HG02798 (cell line): ENCODE measurements around the gene PERM1.
"Not testable (repeated sequence)": the region's sequence is repeated elsewhere in the genome, so short reads cannot be mapped to it uniquely, and the experiment has no call there.

Experiments
- ATAC-seq: cut with Tn5 transposase; IDR thresholded peaks from one replicate; pipeline ENCODE4 v1.9.1; 2021; ENCODE audit warnings: mild to moderate bottlenecking; ENCODE audit not compliant: unreplicated experiment, poor library complexity

Gene PERM1

DNA sequence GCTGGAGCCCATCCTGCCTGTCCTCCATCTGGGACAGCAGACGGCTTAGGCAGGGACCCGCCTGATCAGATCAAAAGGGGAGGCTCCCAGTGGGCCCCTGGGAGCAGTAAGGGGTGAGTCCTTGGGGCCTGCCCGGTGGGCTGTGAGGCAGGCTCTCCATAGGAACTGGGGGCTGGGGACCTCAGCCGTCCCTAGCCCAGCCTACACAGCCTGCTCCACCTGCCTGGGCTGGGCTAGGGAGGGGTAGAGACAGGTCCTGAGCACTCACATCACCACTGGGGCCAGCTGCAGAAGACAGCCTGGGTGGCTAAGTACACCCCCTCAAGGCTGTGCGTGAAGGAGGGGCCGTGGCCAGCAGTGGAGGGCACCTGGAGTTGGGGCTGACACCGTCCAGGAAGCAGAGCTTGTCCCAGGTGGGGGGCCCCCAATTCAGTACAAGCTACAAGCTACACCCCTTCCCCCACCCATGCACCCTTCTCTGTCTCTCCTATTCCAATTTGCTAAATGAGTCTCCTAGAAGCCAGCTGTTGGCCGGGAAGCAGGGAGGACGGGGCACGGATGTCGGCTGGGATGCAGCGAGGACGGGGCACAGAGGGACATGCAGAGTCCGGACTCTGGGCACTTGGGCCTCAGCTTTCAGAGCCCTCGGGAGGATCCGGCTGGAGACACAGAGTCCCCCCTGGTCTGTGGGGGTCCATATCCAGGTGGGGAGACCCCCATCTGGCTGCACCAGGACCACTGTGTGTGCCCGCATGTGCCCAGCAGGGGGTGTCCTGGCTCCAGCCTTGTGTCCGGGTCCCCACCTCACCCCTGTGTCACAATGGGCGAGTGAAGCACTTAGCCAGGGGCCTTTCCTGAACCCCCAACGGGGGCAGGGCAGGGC is 33.1 kb upstream of the PERM1 start:
- no peak for ATAC-seq

DNA sequence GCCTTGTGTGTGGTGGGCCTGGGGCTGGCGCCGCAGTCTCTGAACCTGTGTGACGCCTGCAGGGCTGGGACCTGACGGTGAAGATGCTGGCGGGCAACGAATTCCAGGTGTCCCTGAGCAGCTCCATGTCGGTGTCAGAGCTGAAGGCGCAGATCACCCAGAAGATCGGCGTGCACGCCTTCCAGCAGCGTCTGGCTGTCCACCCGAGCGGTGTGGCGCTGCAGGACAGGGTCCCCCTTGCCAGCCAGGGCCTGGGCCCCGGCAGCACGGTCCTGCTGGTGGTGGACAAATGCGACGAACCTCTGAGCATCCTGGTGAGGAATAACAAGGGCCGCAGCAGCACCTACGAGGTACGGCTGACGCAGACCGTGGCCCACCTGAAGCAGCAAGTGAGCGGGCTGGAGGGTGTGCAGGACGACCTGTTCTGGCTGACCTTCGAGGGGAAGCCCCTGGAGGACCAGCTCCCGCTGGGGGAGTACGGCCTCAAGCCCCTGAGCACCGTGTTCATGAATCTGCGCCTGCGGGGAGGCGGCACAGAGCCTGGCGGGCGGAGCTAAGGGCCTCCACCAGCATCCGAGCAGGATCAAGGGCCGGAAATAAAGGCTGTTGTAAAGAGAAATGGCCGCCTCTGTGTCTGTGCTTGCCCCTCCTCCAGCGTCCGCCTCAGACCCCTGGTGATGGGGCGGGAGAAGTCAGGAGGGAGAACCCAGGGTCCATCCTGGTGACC is 32.2 kb upstream of the PERM1 start:
- ATAC-seq, result no peak

DNA sequence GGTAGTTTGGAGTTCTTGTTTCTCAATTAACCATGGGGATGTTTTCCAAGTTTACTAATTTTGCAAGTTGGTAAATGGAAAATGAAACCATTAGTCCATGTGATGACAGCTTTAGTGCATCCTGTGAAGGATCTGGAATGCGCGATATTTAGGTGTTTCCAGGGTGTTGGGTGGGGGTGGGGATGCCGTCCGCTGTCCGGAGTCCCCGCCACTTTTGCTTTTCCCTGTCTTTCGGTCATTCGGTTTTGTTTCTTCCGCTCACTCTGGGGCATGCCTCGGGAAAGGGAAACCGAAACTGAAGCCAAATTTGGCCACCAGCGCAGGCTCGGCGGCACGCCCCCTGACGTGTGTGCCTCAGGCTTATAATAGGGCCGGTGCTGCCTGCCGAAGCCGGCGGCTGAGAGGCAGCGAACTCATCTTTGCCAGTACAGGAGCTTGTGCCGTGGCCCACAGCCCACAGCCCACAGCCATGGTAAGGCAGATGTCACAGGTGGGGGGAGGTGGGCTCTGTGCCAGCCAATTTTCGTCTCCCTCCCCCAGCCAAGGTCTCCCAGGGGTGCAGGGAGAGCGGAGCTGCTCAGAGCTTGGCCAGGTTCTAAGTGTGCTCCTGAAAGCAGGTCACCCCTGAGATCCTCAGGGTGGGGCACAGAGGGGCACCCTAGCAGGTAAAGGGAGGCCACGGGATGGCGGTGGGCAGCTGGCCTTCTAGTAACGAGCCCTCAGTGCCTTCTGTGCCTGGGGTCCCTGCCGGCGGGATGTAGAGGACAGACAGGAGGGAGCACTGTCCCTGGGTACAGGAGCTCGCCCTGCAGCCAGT is 31.4 kb upstream of the PERM1 start, which contains the start of gene ISG15:
TSS of gene ISG15 (plus strand) at position 393 of the 817 bp plus-strand sequence. CDS start at position 470, 77 bp downstream.
- ATAC-seq, result peak; percentile 79

DNA sequence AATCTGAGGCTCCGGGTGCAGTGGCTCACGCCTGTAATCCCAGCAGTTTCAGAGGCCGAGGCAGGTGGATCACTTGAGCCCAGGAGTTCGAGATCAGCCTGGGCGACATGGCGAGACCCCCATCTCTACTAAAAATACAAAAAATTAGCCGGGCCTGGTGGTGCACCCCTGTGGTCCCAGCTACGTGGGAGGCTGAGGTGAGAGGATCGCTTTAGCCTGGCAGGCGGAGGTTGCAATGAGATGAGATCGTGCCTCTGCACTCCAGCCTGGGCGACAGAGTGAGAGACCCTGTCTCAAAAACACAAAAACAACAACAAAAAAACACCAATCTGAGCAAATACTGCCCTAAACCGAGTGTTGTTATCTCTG is 30.8 kb upstream of the PERM1 start:
- not testable (repeated sequence) for ATAC-seq

DNA sequence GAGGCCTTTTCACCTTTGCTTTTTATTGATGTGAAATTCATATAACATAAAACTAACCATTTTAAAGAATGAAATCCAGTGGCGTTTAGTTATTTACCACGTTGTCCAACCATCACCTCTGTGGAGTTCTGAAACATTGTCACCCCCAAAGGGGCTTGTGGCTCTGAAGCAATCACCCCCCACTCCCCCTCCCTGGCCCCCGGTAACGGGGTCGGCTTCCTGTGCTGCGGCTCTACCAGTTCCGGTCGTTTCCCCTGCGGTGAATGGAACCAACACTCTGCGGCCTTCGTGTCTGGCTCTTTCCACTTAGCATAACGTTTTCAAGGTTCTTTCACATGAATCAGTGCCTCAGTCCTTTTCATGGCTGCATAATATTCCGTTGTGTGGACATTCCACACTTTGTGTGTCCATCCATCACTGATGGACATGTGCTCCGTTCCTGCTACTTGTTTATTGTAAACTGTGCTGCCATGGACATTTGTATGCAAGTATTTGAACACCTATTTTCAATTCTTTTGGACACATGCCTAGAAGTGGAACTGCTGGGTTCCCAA is 29.6 kb upstream of the PERM1 start:
- ATAC-seq, result no peak

DNA sequence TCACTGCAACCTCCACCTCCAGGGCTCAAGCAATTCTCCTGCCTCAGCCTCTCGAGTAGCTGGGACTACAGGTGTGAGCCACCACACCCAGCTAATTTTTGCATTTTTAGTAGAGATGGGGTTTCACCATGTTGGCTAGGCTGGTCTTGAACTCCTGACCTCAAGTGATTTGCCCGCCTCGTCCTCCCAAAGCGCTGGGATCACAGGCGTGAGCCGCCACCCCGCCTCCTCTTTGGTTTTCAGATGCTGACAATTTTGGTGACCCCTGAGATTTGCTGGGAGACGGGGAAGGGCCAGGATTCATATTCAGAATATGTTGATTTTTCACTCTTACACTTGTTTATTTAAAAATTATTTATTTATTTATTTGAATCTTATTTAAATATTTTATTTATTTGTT is 28.2 kb upstream of the PERM1 start:
- not testable (repeated sequence) for ATAC-seq

DNA sequence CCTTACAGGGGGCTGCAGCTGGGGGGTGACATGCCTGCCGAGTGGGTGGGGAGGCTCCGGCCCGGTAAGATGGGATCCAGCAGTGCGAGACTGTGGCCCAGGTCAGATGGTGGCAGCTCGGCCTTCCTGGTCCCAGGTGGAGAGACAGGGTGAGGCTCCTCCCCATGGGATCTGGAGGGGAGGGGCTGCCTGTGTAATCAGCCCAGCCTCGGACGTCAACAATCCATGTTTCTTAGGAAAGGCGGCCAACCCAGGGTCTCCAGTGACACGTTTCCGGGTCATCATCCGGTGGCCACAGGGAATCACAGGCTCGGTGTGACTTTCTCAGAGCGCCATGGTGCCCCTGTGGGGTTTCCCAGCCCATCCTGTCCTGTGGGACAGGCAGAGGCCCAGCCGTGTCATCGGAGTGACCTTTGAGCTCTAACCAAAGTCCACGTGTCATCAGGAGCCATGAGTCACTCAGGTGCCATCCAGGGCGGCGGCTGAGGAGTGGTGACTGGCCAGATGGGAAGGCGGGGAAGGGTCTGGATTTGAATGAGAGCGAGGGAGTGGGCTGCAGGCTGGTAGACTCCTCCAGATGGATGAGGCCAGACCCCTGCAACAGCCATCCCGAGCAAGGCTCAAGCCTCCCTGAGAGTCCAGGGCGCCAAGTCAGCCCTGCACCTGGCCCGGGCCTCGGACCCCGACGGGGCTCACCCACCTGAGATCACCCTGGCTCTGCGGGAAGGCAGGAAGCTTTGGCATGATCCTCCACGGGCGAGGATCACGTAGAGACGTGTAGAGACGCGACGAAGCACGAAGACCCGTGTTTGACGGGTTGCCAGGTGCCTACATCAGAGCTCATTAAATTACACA is 24.6 kb upstream of the PERM1 start:
- ATAC-seq, result no peak

DNA sequence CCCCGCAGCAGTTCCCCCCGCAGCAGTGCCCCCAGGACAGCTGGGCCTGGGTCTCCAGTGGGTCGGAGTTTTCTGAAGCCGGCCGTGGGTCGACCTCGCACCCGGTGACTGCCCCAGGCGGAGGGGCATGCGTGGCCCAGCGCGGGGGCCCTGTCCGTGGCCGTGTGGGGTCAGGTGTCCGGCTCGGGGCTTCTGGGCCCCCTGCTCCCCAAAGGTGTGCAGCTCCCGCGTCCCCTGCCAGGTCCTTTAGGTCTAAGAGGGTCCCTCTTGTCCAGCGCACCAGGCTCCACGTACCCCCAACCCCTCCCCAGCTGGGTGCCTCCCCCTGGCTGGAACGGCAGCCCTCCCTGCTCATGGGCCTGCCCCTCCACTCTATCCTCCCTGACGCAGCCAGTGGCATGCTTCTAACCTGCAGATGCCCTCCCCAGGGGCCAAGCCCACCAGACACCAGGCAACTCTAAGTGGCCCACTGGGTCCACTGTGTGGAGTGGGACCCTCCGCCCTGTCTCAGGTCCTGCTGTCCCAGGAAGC is 23.9 kb upstream of the PERM1 start:
- no peak for ATAC-seq

DNA sequence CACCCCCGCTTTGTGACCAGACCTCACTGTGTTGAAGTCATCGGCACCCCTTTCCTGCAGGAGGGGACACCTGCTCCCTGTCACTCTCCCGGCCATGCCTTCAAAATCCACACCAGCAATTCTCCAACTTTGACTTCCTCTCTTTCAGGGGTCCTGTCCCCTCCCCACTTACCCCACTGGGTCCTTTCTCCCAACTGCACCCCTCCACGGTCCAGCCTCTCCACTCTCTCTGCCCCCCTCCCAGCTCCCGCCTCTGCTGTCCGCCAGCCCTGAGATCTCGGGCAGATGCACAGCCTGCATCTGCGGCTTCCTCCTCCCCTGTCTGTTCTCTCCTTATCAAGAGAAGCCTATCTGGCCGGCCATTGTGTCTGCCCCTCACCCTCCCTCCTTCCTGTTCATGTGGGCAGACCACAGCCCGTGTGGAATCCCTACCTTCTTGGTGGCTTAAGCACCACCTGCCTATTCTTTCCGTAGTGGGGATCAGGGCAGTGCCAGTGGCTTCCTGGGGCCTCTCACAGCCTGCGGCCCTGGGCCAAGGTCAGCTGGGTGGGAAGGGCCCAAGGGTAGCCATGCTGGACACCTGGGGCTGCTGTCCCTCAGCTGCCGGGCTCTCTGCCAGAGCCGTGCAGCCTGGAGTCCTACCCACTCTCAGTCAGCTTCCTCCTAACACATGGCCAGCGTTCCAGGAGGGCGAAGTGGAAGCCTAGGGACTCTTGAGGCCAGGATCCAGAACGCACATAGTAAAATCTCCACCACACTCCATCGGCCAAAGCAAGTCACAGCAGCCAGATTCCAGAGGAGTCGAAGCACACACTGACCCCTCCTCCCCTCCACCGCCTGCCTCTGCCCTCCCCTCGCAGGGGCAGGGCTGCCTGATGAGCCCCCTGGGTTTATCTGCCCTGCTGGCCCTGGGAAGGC is 23.1 kb upstream of the PERM1 start:
- no peak for ATAC-seq

DNA sequence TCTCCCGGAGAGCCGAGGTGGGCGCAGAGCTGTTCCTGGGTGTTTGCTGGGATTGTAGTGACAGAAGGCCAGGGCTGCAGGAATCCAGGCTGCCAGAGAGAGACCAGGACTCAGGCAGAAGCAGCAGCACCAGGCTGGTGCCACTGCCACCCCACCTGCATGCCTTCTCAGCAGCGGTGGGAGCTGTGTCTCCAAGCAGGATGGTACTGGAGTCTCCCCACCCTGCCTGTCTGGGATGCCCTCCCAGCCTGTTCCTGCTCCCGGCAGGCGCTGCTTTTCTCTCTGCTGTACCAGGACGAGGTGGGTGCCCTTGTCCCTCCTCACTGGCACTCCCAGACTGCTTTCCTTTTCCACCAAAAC is 22.5 kb upstream of the PERM1 start:
- no peak for ATAC-seq

DNA sequence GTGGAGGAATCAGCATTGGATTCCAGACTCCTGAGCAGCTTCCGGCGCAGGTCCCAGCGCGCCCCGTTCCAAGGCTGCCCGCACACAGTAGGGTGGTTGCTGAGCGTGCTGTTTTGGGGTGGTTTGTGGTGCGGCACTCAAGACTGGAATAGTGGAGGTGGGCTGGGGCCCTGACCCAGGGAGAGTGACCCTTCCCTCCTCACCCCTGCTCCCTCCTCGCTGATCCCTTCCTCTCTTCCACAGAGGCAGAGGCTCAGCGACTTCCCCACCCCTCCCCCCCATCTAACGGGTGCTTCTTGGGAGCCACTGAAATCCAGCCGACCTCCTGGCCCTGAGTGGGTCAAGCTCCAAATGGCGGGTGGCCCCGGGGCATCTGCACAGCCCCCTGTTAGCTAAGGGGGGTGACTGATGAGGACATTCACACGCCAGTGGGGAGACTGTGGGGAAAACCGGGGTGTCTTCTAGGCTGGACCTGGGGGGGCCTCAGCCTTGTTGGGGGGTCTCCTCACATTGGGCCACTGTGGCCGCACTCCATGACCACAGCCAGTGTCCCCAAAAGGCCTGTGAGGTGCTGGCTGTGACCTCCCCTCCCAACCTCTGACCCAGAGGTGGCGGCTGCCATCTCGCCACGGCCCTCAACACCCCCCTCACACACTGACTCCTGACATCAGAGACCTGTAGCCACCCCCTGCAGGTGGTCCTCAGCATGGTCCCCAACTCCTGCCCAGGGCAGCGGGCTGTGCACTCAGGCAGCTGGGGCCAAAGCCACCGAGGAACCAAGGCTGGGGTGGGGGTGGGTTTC is 21.9 kb upstream of the PERM1 start:
- no peak for ATAC-seq

DNA sequence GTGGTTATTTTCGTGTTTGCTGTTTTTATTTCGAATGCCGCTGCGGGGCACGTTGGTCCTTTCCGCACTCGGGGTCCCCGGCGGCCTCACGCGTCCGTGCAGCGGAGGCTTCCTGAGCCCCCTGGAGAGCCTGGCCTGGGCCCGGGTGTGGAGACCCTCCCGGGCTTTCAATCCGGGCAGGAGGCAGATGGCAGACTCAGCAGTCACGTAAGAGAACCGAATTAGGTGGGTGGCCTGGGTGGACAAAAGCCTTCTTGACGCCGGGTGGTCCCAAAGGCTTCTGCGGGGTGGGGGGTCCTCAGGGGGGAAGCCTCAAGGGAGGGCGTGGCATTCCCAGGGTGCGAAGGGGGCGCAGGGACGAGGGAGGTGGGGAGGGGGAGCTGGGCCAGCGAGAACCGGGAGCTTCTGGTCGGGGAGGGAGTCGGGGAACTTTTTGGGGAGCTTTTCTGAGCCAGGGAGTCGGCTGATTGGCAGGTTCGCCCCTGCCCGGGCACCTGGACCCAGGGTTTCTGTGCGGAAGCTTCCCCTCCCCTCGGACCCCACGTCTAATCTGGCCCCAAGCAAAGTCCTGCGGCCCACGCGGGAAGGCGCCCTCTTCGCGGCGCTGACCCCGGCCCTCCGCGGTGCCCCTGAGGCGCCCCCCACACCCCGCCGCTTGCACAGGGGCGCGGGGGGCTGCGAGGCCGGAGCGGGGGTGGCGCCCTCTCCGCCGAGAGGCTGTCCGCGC is 19.3 kb upstream of the PERM1 start:
- ATAC-seq, result no peak

DNA sequence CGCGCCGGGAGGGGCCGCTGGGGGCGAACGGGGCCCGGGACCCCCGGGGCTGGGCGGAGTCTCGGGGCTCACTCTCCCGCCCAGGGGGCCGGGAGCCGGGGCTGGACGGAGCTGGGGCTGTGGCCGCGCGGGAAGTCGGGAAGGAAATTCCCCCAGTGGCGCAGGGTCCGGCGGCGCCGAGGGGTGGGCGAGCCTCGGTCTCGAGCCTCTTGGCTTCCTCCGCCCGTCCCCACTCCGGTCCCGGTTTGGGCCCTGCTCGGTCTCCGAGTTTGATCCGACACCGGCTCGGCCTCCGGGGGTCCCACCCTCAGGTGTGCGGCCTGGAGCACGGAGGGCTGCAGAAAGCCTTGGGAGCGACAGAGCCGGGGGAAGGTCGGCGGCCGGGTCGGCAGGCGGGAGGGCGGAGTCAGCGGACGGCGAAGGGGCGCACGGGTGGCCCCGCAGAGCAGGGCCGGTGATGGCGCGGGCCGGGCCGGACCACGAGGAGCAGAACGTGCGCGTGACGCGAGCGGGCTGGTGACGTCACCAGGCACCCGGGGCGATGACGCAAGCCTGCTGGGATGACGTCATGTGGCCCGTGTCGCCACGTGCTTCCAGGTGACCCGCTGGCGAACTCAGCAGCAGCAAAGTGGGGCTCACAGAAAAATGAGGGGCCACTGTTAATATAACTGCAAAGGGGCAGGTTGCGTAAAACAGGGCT is 18.6 kb upstream of the PERM1 start:
- no peak for ATAC-seq

DNA sequence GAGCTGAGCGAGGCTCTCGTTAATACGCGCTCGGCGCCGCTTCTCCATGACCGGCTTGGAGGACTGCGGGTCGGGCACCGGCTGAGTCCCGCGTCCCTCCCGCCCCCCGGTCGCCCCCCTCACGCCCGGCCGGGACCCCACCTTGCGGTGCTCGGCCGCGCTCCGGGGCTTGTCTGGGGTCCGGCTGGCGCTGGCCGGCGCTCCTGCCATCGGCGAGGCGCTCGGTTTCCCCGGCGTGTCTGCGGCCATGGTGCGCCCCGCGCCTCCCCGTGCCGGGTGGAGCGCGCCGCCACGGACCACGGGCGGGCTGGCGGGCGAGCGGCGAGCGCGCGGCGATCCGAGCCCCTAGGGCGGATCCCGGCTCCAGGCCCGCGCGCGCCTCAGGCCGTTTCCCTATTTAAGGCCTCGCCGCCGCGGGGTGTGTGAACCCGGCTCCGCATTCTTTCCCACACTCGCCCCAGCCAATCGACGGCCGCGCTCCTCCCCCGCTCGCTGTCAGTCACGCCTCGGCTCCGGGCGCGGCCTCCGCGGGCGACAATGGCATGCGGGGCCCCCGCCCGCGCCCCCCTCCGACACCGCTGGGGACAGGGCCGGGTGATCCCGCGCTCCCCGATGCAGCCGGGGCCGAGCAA is 17.9 kb upstream of the PERM1 start, which contains the start of gene HES4:
TSS of gene HES4 (minus strand) at position 373 of the 632 bp plus-strand sequence. CDS start at position 249, 124 bp downstream.
- no peak for ATAC-seq

DNA sequence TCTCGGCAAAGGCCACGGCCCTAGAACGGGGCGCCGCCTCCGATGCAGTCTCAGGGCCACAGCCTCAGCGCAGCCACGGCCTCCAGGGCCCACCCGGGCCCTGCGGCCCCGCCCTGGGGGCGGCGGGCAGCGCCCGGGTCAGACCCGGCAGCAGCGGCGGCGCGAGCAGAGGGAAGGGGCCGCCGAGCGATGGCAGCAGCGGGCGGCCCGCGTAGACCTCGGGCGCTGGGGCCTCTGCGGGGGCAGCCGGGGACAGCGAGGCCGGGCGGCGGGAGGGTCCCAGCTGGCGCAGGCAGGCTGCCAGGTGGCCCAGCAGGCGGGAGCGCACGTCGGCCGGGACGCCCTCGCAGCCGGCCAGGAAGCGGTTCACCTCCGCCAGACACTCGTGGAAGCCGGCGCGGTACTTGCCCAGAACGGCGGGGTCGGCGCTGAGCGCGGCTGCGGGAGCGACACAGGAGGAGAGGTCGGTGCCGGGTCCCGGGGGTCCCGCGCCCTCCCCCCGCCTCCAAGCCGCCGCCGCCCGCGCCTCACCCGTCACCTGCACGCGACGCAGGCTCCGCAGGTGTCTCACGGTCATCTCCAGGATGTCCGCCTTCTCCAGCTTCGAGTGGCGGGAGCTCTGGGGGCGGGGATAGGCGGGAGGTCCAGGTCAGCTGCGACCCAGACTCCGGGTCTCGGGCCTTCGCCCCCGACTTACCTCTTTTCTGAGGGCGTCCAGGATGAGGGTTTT is 17.3 kb upstream of the PERM1 start:
- ATAC-seq, result no peak
